HG03039 (cell line): ENCODE results near the gene FHOD1.

Experiments
- ATAC-seq: cut with Tn5 transposase; IDR thresholded peaks from one replicate; pipeline ENCODE4 v1.9.1; 2021; ENCODE audit warnings: mild to moderate bottlenecking, moderate library complexity; ENCODE audit not compliant: unreplicated experiment

Gene FHOD1

DNA sequence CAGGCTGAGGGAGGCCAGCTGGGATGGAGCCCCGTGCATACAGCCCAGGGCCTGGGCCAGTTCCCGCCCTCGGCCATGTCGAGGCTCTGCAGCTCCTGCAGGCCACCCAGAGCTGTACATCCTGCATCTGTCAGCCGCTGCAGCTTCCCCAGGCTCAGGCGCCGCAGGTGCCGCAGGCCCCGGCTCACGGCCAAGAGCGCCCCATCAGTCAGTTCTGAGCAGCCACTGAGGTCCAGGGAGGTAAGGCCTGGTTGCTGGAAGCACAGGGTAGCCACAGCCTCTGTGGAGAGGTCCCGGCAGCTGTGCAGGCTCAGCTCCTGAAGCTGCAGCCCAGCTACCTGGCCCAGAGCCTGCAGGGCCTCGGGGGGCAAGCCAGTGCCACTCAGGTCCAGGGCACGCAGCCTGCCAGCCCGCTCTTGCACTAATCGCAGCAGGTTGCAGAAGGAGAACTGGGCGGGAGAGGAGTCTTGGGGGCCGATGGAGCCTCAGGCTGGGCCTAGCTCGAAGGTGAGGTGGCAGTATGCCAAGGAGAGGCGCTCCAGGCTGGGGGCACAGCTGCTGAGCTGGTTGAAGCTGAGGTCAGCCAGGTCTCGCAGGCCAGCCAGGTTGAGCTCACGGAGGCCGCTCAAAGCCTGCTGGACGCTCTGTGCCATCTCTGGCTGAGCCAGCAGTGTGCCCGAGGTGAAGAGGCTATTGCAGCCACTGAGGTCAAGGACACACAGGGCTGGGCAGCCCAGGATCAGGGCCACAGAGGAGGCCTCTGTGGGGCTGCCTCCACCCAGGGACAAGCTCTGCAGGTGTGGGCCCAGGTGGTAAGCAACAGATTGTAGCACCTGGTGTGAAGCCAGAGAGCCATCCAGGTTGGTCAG is 37.0 kb downstream of the FHOD1 start:
- ATAC-seq, result no peak

DNA sequence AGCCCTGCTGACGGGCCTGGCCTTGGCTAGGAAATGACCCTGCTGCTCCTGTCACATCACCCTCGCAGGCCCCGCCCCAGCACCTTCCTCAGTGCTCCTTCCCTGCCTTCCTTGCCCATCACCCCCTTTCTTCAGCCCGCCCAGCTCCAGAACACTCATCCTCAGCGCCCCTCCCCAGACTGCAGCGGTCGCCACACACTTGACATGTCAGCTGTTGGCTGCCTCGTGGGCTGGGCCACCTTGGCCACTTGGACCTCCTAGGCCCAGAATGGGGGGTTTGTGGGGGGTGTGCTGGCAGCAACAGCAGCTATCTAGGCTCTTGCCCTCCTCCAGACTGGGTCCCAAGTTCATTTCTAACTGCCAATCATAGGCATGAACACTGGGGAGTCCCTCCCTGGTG is 37.7 kb downstream of the FHOD1 start:
- no peak for ATAC-seq

DNA sequence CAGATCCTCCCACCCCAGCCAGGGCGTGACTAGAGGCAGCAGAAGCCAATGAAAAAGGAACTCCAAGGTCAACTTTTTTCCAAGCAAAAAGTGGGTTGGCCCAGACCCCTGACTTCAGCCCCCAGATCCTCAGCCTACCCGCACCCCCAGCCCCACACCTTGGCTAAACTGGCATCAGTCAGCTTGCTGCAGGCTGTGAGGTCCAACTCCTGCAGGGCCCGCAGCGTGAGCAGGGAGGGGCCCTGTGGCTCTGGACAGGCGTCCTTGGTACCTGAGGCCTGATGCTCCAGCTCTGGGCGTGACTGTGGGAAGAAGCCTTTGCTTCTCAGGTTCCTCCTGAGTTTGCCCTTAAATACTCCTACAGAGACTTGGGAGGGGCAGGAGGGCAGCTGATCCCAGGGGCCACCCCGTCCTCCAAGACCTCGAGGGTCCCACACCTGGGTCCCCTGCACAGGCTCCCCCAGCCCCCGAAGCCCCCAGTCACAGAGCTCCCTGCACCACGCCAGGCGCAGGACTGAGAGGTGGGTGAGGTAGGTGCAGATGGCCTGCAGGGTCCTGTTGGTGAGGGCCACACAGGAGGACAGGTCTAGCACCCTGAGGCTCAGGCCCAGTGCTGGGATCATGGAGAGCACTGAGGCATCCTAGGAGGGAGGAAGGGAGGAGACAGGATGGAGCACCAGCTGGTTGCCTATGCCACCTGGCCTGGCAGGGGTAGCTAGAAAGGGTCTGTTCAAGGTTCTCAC is 39.0 kb downstream of the FHOD1 start:
- ATAC-seq, result no peak

DNA sequence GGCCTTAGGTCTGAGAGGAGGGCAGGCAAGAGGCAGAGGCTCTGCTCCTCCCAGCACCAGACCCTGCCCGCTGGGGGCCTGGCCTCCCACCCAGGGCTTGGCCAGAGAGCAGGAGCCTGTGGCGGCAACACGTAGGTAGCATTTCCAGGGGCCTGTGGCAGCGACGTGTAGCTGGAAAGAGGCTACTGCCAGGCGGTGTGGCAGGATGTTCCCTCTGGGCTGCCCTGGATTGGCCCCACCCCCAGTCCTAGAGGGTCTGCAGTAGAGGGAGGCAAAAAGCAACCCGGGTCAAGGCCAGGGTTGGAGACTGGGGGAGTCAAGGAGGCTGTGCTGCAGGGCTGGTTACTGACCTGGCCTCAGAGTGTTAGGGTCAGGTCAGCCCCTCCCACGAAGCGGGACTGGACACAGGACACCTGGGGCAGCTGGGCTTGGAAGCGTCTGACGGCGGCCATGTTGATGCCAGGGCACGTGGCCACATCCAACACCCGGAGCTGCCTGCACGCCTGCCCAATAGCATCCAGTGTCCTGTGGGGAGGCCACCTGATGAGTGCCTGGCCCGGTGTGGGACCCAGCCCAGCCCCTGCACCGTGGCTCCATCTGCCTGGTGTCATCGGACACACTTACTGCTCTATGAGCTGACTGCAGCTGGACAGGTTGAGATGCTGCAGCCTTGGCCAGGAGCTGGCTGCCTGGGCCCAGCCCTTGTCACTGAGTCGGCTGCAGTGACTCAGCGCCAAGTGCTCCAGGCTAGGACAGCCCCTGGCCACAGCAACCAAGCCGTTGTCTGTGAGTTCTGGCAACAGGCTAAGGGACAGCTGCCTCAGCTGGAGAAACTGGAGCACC is 39.8 kb downstream of the FHOD1 start:
- no peak for ATAC-seq

DNA sequence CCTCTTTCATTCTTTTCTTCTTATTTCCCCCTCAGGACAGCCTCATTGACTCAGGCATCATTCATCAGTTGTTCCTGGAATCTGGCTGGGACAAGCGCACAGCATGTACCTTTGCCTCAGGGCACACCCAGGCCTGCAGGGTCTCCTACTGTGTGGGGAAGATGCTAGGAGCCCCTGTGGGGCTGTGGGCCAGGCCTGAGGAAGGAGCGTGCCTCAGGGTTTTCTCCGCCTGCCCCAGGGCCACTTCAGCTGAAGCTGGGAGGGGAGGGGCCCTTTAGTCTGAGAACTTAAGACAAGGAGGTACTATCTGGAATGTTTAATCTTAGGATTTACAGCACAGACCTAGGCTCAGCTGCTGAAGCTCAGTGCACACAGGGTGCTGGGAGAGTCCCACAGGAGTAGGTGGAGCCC is 40.4 kb downstream of the FHOD1 start:
- ATAC-seq, result no peak

DNA sequence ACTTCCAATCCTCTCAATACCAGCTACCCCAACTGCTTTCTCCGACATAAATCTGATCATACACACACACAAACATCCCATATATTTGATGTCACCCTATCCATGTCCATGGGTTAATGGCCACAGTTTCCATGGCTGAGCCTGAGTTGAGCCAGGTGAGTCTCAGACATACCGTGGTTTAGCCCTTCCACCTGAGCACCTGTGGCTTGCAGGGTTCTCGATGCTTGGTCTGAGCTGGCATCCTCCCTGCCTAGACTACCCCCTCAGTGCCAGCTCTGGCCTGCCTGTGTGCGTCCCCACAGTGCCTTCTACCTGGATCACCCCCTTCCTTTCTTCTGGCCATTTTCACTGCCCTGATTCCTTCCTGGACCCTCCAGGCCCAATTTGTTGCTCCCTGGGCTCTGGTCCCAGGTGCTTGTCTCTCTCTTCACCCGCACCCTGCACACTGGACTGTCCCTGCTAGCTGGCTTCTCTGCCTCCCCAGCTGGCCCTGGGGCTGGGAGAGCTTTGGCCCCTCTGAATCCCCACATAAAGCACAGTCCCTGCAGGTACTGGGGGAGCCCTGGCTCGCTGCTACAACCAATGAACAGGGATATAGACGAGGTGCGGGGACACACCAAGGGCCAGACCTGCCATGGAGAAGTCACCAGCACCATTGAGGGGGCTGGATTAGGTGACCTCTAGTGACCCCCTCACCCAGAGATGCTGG is 41.0 kb downstream of the FHOD1 start:
- ATAC-seq, result no peak

DNA sequence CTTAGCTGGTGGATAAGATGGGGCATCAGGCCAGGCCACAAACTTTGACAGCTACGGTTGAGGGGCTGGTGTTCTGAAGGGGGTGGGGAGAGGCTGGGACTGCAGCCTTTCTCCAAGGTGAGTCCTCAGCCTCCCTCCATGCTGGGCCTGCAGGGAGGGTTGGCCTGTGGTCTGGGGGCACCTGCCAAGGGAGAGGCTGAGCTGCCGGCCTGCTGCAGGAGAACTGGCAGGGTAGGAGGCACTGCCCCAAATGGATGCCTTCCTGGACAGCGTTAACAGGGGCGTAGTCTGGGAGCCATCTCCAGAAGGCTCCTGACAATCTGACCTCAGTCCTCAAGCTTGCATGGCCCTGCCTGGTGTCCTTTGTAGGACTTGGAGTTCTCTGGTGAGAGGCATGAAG is 43.2 kb downstream of the FHOD1 start:
- no peak for ATAC-seq

DNA sequence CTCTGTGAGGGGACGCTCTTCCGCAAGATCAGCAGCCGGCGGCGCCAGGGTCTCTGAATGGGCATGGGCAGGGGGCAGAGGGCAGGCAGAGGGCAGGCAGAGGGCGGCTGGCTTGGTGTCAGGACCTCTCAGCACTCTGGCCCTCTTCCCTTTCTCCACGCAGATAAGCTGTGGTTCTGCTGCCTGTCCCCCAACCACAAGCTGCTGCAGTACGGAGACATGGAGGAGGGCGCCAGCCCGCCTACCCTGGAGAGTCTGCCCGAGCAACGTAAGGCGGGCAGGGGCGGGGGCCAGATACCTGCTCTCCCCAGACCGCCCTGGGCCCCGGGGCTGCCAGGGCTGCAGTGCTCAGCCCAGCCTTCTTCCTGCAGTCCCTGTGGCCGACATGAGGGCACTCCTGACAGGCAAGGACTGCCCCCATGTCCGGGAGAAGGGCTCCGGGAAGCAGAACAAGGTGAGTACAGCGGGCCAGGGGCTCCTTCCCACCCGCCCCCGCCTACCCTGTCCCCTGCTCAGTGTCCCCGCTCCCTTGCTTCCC is 44.3 kb downstream of the FHOD1 start:
- ATAC-seq, result no peak

DNA sequence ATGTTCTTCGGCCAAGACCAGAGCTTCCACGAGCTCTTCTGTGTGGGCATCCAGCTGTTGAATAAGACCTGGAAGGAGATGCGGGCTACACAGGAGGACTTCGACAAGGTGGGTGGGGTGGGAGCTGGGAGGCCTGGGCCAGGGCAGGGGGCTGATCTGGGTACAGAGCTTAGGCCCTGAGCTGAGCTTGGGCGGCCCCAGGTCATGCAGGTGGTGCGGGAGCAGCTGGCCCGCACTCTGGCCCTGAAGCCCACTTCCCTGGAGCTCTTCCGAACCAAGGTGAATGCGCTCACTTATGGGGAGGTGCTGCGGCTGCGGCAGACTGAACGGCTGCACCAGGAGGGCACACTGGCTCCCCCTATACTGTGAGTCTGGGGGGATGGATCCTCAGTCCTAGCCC is 44.9 kb downstream of the FHOD1 start:
- ATAC-seq, result no peak

DNA sequence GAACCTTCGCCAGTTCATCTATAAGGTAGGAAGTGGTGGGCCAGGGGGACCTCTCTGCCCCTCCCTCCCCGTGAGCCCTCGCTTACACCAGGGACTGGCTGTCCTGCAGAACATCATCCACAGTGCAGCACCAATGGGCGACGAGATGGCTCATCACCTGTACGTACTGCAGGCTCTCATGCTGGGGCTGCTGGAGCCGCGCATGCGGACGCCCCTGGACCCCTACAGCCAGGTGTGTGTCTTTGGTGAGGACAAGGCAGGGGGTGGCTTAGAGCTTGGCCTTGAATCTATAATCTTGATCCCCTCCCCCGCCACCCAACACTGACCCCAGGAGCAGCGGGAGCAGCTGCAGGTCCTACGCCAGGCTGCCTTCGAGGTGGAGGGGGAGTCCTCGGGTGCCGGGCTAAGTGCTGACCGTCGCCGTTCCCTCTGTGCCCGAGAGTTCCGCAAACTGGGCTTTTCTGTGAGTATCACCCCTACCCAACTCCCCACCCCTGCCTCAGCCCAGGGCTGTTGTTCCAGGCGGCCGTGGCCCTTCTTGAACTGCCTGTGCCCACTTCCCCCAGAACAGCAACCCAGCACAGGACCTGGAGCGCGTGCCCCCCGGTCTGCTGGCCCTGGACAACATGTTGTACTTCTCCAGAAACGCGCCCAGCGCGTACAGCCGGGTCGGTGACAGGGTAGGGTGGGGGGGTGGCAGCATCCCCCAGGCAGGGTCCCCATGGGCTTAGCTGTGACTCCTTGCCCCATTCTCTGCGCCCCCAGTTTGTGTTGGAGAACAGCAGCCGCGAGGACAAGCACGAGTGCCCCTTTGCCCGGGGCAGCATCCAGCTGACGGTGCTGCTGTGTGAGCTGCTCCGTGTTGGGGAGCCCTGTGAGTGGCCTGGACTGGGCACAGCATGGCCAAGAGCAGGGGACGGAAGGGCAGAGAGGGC is 45.6 kb downstream of the FHOD1 start:
- ATAC-seq, result no peak

DNA sequence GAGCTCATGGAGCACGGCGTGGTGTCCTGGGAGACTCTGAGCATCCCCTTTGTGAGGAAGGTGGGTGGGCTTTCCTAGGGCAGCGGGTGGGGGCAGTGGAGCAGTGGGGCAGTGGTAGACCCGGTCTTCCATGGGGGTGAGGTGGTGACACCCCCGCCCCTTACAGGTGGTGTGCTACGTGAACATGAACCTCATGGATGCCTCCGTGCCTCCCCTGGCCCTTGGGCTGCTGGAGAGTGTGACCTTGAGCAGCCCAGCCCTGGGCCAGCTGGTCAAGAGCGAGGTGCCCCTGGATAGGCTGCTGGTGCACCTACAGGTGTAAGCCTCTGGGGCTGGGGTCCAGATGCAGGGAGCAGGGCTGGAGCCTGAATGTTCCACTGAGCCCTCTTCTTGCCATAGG is 46.8 kb downstream of the FHOD1 start:
- no peak for ATAC-seq

DNA sequence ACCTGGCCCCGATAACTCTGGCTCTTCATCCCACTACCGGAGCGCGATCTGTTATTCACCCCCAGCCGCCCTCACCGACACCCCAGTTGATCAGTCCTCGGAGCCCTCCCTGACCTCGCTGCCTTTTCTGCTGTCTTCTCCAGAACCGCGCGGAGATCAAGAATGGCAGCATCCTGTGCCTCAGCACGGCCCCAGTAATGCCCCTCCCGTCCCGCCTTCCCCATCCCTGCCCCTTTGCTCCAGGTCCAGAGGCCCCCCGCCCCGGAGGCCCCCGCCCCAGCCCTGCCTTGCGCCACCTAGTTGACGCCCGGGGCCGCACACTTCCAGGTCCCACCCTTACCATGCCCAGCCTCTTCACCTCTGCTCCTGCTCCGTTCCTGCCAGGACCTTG is 47.5 kb downstream of the FHOD1 start:
- no peak for ATAC-seq

DNA sequence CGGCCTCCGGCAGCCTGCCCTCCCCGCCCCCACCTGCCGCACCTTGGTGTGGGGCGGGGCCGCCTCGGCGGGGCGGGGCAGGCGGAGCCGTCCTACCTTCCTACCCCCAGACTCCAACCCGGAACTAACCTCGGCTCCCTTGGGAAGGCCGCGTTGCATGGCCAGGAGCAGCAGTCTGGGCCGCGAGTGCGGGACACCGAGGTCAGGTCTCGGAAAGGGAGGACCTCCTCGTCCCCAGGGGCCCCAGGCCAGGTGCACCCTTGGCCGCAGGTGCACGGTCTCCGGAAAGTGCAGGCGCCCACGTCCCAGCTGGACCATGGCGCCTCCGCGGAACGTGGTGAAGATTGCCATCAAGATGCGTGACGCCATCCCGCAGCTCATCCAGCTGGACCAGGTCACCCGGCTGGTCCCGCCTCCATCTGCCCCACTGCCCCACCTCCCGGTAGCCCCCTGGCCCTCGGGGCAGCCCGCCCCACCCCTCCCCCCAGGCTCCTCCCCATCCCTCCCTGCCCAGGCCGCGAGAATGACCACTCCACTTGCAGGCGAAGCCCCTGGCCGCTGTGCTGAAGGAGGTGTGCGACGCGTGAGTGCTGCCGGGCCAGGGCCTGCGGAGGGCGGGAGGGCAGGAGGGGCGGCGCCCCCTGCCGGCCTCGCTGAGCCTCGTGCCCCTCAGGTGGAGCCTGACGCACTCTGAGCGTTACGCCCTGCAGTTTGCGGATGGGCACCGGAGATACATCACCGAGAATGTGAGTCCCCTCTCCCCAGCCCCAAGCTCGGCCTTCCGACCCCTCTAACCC is 48.1 kb downstream of the FHOD1 start, which contains the start of gene ELMO3:
ELMO3 (plus strand) TSS at position 121 of the 797 bp plus-strand sequence; CDS start at position 317, 196 bp downstream.
- ATAC-seq, result no peak

DNA sequence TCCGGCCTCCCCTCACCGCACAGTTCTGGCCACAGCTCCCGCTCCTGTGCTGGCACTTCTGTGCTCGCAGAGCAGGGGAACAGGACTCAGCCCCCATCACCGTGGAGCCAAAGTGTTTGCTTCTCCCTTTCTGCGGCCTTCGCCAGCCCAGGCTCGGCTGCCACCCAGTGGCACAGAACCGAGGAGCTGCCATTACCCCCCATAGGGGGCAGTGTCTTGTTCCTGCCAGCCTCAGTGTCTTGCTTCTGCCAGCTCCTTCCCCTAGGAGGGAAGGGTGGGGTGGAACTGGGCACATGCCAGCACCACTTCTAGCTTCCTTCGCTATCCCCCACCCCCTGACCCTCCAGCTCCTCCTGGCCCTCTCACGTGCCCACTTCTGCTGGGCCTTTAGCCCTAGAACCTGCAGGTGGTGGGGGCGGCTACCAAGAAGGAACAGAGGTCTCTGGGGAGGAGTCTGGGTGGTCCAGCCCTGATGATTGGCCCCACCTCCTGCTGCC is 49.0 kb downstream of the FHOD1 start:
- no peak for ATAC-seq

DNA sequence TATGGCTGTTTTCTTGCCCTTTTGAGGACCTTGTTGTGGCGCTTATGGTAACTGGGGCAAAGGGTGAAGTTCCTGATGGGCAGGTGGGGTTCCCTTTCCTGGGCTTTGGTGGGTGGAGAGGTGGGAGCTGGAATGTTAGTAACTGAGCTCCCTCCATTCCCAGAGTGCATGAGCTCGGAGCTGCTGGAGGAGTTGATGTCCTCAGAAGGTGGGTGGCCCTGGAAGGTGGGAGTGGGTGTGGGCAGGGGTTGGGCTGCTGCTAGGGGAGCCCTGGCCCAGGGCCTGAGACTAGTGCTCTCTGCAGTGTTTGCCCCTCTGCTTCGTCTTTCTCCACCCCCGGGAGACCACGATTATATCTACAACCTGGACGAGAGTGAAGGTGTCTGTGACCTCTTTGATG is 49.6 kb downstream of the FHOD1 start:
- no peak for ATAC-seq

DNA sequence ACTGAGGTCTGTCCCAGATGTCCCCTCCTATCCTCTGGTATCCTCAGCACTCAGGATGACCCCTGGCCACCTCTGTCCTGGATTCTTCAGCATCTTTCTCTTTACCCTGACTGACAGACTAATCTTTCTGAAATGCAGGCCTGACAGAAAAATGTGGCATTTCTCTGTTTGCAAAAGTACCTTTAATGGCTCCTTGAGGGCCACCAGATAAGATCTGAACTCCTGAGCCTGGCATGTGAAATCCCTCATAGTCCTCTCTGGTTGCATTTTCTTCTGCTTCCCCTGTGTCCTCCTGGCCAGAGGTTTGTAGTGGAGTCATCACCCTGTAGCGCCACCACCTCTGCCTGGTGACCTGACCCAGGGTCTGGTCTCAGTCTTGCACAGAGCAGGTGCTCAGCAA is 50.4 kb downstream of the FHOD1 start:
- no peak for ATAC-seq

DNA sequence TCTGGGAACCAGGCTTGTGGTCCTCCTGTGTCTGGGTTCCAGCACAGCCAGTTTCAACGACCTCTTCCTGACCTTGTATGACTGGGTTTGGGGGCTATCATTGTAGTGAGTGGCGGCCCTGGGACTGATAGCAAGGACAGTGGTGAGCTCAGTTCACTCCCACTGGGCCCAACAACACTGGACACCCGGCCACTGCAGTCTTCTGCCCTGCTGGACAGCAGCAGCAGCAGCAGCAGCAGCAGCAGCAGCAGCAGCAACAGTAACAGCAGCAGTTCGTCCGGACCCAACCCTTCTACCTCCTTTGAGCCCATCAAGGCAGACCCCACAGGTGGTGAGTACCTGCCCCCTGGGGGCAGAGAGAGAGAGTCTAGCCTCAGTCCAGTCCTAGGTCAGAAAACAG is 51.6 kb downstream of the FHOD1 start:
- no peak for ATAC-seq

DNA sequence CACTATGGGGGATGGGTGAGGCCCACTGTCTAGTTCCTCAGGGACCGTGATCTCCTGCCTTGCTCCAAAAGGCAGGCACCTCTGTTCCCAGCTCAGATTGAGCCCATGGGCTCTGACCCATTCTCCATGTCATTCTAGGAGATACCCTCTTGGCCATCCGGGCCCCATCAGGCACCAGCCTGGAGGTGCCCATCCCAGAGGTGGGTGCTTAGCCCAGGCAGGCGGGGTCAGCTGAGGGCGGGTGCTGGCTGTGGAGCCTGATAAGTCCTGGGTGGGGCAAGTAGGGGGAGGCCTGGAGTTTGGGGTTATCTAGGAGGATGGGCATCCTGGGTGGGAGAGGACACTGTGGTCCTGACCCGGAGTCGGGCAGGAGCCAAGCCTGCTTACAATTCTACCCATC is 53.0 kb downstream of the FHOD1 start:
- ATAC-seq, result no peak
